ENCODE measurements around the gene AMY2B.
"Not testable (repeated sequence)": the region's sequence is repeated elsewhere in the genome, so short reads cannot be mapped to it uniquely, and the experiment has no call there.

The AMY2B gene

GRCh38 chr1:103571289-103571688, at the start of gene AMY2B:
TSS of gene AMY2B (plus strand) at chr1:103571589. CDS start at chr1:103571603, 14 bp downstream.
- not testable (repeated sequence) for H3K4me3 ChIP-seq (ENCODE audit: low read depth, low read length)

GRCh38 chr1:103523346-103523745, 48.0 kb upstream of the AMY2B start:
- no peak for TF ChIP-seq CTCF (IDR thresholded peaks at IDR 0.05; ENCODE audit: insufficient read depth, low read depth, low read length, missing control alignments)
- H3K4me3 ChIP-seq (ENCODE audit: low read depth, low read length): no peak overlapping the region
- no peak for DNase-seq (ENCODE audit: low read depth)

More at GRCh38 chr1:103571289-103571688, at the start of gene AMY2B:
- DNase-seq (ENCODE audit: low read depth): not testable (repeated sequence)

GRCh38 chr1:103525114-103525606, 46.2 kb upstream of the AMY2B start:
- peak; percentile 46 for DNase-seq (ENCODE audit: low read depth)
- no peak for TF ChIP-seq CTCF (IDR thresholded peaks at IDR 0.05; ENCODE audit: insufficient read depth, low read depth, low read length, missing control alignments)
- peak overlapping the region; percentile 58 for H3K4me3 ChIP-seq (ENCODE audit: low read depth, low read length)

- DNase-seq (ENCODE audit: low read depth): peak; percentile 90
- TF ChIP-seq CTCF (IDR thresholded peaks at IDR 0.05; ENCODE audit: insufficient read depth, low read depth, low read length, missing control alignments): peak; percentile 6
Observed at GRCh38 chr1:103525607-103526507, 45.5 kb upstream of the AMY2B start, which contains the start of gene RNPC3. TSS of gene RNPC3 (plus strand) at chr1:103525699. CDS start at chr1:103526071, 372 bp downstream.

GRCh38 chr1:103527331-103527730, 44.1 kb upstream of the AMY2B start:
- peak overlapping the region; percentile 94 for H3K4me3 ChIP-seq (ENCODE audit: low read depth, low read length)
- no peak for TF ChIP-seq CTCF (IDR thresholded peaks at IDR 0.05; ENCODE audit: insufficient read depth, low read depth, low read length, missing control alignments)
- DNase-seq (ENCODE audit: low read depth): peak; percentile 15

More at GRCh38 chr1:103525607-103526507, 45.5 kb upstream of the AMY2B start, which contains the start of gene RNPC3:
- H3K4me3 ChIP-seq (ENCODE audit: low read depth, low read length): peak within 1 kb of the TSS; percentile 94

- H3K4me3 ChIP-seq (ENCODE audit: low read depth, low read length): no peak overlapping the region
- TF ChIP-seq CTCF (IDR thresholded peaks at IDR 0.05; ENCODE audit: insufficient read depth, low read depth, low read length, missing control alignments): no peak
- no peak for DNase-seq (ENCODE audit: low read depth)
Observed at GRCh38 chr1:103529746-103530145, 41.6 kb upstream of the AMY2B start.

GRCh38 chr1:103538226-103538625, 33.2 kb upstream of the AMY2B start:
- no peak overlapping the region for H3K4me3 ChIP-seq (ENCODE audit: low read depth, low read length)
- no peak for DNase-seq (ENCODE audit: low read depth)
- no peak for TF ChIP-seq CTCF (IDR thresholded peaks at IDR 0.05; ENCODE audit: insufficient read depth, low read depth, low read length, missing control alignments)

All from GM12865 (cell line).